Stomach (tissue), 9 donors: Measurements from ENCODE around the gene TTC8. TPM values are rescaled to one million over a fixed set of nuclear protein-coding genes. Genes with fewer than 3 reads are reported as not detected.

Source experiments
- DNase-seq, 2 donors: peaks; one replicate each; pipeline versions ENCODE4 v3.0.0 to v3.0.0-alpha.2; 2013 to 2019
- H3K27ac ChIP-seq, 5 donors: fragments of 200-600 bp in 4 of 5; sonication (generic) in 4 of 5; one replicate each; pipeline ENCODE4 v1.5.1; 2013 to 2019; ENCODE audit warnings: mild to moderate bottlenecking in 1 of 5, moderate library complexity in 1 of 5
- H3K27me3 ChIP-seq, 3 donors: fragments of 200-600 bp; sonication (generic); one replicate each; pipeline ENCODE4 v1.5.1; 2017 to 2019; ENCODE audit warnings: mixed run types in 1 of 3
- H3K36me3 ChIP-seq, 4 donors: fragments of 200-600 bp; sonication (generic); 1 replicate in 3 of 4; 2 replicates in 1 of 4; pipeline ENCODE4 v1.5.1; 2016 to 2019
- H3K4me1 ChIP-seq, 4 donors: fragments of 200-600 bp; sonication (generic); one replicate each; pipeline ENCODE4 v1.5.1; 2016 to 2019
- H3K4me3 ChIP-seq, 4 donors: fragments of 200-600 bp; sonication (generic) in 3 of 4; one replicate each; pipeline ENCODE4 v1.5.1; 2016 to 2019; ENCODE audit warnings: mild to moderate bottlenecking in 1 of 4
- H3K9me3 ChIP-seq, 4 donors: fragments of 200-600 bp; sonication (generic); one replicate each; pipeline ENCODE4 v1.5.1; 2016 to 2019
- CTCF ChIP-seq, 7 experiments: fragments of 450-650 bp in 4 of 7; fragments of 200-600 bp in 3 of 7; sonication (generic) in 3 of 7; IDR thresholded peaks; one replicate each; pipeline ENCODE4 v1.5.1; 2016 to 2019; ENCODE audit warnings: antibody characterized with exemption in 7 of 7, control low read depth in 2 of 7, mild to moderate bottlenecking in 1 of 7
- EP300 ChIP-seq: sonication (generic); formaldehyde crosslinking; IDR thresholded peaks from one replicate; pipeline ENCODE4 v1.6.1; 2017; ENCODE audit warnings: antibody characterized with exemption
- POLR2A ChIP-seq, 4 donors: fragments of 450-650 bp; IDR thresholded peaks; one replicate each; pipeline ENCODE4 v1.6.1; 2016; ENCODE audit warnings: antibody characterized with exemption in 4 of 4, control low read depth in 2 of 4, mild to moderate bottlenecking in 1 of 4, moderate library complexity in 1 of 4
- POLR2AphosphoS5 ChIP-seq, 3 donors: sonication (generic); formaldehyde crosslinking; IDR thresholded peaks; one replicate each; pipeline ENCODE4 v1.6.1; 2016; ENCODE audit warnings: antibody characterized with exemption in 3 of 3
- WGBS, 5 donors: extraction: QIAGEN DNeasy Blood & Tissue Kit in 3 of 5; methylation state at CpG; one replicate each; pipeline versions ENCODE4 v1.1.5 to v1.1.7; 2013 to 2018; 5-methylcytosine and 5-hydroxymethylcytosine counted together
- intact Hi-C: fragments of 100-400 bp; cut with DNase I; formaldehyde crosslinking; loops from one replicate; pipeline ENCODE4 v1.15.1; 2023; ENCODE audit warnings: low total_unique reads
- polyA plus RNA-seq, 3 donors: library from polyadenylated mRNA; stranded (reverse); fragments of 200-250 nt; gene quantifications; one replicate each; pipeline ENCODE4 v1.2.3, GENCODE V29; 2013
- total RNA-seq, 5 donors: library from RNA; depleted of rRNA; stranded (reverse); fragments of >200 nt; gene quantifications; one replicate each; pipeline versions ENCODE4 v1.1.0 to v1.2.3, GENCODE V29; 2014 to 2016
- donor health status: healthy with polysubstance abuse.
- donor health status: Bipolar disorder and iron deficiency.
- donor health status: healthy.

TTC8 gene
- total and polyA plus RNA-seq, 8 donors: 2.7 to 53.1 (median 8.7) TPM; not detected in 1

GRCh38 chr14:88863167-88863566 is 38.7 kb downstream of the TTC8 start:
- Histone ChIP-seq H3K9me3 (no peaks in the 10 kb centered on the region), H3K27ac (no peak overlapping the region), H3K36me3 (peaks cover 0 to 42% (median 36%) of the 10 kb centered on the region in 4 donors), H3K4me3 (no peak overlapping the region), H3K27me3 (no peaks in the 10 kb centered on the region), H3K4me1 (no peaks in the 10 kb centered on the region)
- intact Hi-C loops: no loop called here
- no peak for TF ChIP-seq CTCF (IDR thresholded peaks at IDR 0.05)
- TF ChIP-seq POLR2AphosphoS5 (IDR thresholded peaks at IDR 0.05): no peak
- no peak for TF ChIP-seq POLR2A (IDR thresholded peaks at IDR 0.05)
- no peak for TF ChIP-seq EP300
- 89 to 100% (median 97%) methylated on average over 1 of the region's 1 CpG for WGBS, 5 donors
- no peak for DNase-seq

- Histone ChIP-seq H3K4me3 (no peak overlapping the region), H3K4me1 (no peaks in the 10 kb centered on the region), H3K27me3 (no peaks in the 10 kb centered on the region), H3K9me3 (no peaks in the 10 kb centered on the region), H3K36me3 (peaks cover 0 to 37% (median 28%) of the 10 kb centered on the region in 4 donors), H3K27ac (no peak overlapping the region)
- DNase-seq: no peak
- intact Hi-C loops: no loop called here
- TF ChIP-seq POLR2A (IDR thresholded peaks at IDR 0.05) (no peak), POLR2AphosphoS5 (IDR thresholded peaks at IDR 0.05) (no peak), CTCF (IDR thresholded peaks at IDR 0.05) (no peak), EP300 (no peak)
- 90 to 98% (median 93%) methylated on average over 1 of the region's 1 CpG for WGBS, 5 donors
These were observed 39.7 kb downstream of the TTC8 start for GRCh38 chr14:88864198-88864597.

DNA sequence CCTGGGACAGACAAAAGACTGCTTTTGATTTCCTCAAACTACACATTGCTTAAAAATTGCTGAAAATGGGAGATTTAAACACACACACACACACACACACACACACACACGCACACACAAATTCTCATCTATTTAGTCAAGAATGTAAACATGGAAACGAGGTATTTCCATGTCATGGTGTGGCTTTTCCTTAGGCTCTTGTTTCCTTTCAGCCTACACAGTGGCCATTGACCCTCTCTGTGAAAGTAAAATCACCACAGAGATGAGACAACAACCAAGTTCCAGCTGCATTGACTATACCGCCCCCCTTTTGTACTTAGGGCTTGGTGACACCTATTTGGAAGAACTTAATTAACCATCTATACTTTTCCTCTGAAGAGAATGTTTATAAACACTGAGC is 41.9 kb downstream of the TTC8 start:
- no peaks in the 10 kb centered on the region for H3K9me3 ChIP-seq
- 58 to 72% (median 70%) methylated on average over 3 of the region's 3 CpGs for WGBS, 5 donors
- no peaks in the 10 kb centered on the region for H3K4me1 ChIP-seq
- H3K36me3 ChIP-seq: peaks cover 0 to 41% (median 36%) of the 10 kb centered on the region in 4 donors
- intact Hi-C loops: no loop called here
- no peak overlapping the region for H3K4me3 ChIP-seq
- H3K27me3 ChIP-seq: no peaks in the 10 kb centered on the region
- TF ChIP-seq EP300: no peak
- TF ChIP-seq CTCF (IDR thresholded peaks at IDR 0.05): no peak
- no peak for TF ChIP-seq POLR2AphosphoS5 (IDR thresholded peaks at IDR 0.05)
- no peak for TF ChIP-seq POLR2A (IDR thresholded peaks at IDR 0.05)
- no peak for DNase-seq
- no peak overlapping the region for H3K27ac ChIP-seq

GRCh38 chr14:88868558-88869159 is 44.2 kb downstream of the TTC8 start:
- DNase-seq: peak in 1 of 2 donors; percentile 45
- intact Hi-C loops: no loop called here

More at GRCh38 chr14:88868558-88869159, 44.2 kb downstream of the TTC8 start:
- Histone ChIP-seq H3K4me3 (no peak overlapping the region), H3K9me3 (no peaks in the 10 kb centered on the region), H3K27me3 (no peaks in the 10 kb centered on the region), H3K4me1 (no peaks in the 10 kb centered on the region), H3K27ac (no peak overlapping the region), H3K36me3 (peaks cover 0 to 45% (median 39%) of the 10 kb centered on the region in 4 donors)
- TF ChIP-seq EP300 (no peak), CTCF (IDR thresholded peaks at IDR 0.05) (peak in 2 of 7 experiments; percentile 21 to 37)
